Cortex of kidney (tissue), 1 donor: ENCODE measurements around the gene GPX6.
"Not testable (repeated sequence)": the region's sequence is repeated elsewhere in the genome, so short reads cannot be mapped to it uniquely, and the experiment has no call there.

Experiments
- DNase-seq: peaks from one replicate; lab custom pipeline; 2025; lab: John Stamatoyannopoulos, UW

The GPX6 gene

DNA sequence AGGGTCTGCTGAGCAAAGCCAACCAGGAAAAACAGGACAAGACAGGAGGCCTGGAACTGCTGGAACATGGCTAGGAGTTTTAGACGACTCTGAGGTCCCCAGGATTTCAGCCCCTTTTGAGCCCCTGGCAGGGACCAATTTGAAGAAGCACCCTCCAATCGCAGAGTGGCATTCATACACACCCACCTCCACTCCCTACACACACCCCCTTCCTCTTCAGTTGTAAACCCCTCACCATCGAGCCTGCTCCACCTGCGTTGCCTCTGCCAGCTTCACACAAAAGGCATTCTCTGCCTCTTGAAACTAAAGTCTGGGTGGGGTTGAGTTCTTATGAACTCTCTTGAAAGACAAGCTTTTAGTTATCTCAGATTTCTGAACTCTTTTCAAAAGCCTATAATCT lies at the start of gene GPX6:
Gene GPX6 (minus strand): TSS at position 118 of the 400 bp plus-strand sequence. CDS start 50 bp downstream, at position 68.
- DNase-seq: no peak

- no peak for DNase-seq
Measured at GRCh38 chr6:28563430-28564095, 48.0 kb upstream of the GPX6 start.

GRCh38 chr6:28558629-28559028 lies 43.0 kb upstream of the GPX6 start:
- DNase-seq: no peak

DNA sequence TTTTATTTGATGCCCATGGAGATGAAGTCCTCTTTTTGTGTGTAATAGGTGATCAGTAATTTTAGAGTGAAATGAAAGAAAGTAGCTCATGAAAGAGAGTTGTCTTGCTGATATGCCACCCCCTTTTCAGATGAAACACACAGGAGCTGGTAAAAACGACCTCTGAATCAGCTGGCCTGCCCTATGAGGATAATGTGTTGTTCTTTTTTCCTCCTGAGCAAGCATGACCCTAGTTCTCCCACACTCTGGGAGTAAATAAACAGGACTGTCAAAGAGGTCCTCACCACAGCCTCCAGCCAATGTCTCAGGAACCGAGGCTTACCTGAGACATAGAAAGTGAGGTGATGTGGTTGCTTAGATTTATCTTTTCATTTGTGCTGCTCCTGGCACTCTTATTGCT lies 39.5 kb upstream of the GPX6 start:
- DNase-seq: no peak

- DNase-seq: no peak
Measured at GRCh38 chr6:28553986-28554881, 38.6 kb upstream of the GPX6 start.

DNA sequence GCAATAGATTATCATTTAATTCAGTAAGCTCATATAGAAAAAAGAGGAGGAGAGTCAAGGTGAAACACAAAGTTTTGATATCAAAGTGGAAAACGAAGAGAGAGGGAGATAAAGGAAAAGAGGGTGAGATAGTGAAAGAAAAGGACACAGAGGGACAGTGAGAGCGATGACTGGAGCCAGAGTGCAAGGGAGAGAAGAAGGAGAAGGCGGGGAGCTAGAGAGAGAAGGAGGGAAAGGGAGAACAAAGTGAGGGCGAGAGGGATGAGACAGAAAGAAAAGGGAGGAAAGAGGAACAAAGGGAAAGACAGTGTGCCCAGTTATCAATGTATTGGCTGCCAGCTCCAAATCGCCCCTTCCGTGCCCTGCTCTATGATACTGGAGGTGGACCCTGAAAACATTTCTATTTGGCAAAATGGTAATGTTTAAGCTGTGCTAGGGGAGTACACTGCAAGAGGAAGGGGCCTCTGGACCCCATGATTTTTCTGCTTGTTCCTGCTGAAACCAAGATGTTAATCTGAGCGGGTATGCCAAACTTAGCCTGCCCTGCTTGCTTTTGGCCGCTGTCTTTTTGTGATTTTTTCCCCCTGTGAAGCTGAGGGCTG lies 37.9 kb upstream of the GPX6 start:
- no peak for DNase-seq

- DNase-seq: no peak
Measured at GRCh38 chr6:28551891-28552666, 36.5 kb upstream of the GPX6 start.

GRCh38 chr6:28547003-28547402 lies 31.4 kb upstream of the GPX6 start:
- not testable (repeated sequence) for DNase-seq

DNA sequence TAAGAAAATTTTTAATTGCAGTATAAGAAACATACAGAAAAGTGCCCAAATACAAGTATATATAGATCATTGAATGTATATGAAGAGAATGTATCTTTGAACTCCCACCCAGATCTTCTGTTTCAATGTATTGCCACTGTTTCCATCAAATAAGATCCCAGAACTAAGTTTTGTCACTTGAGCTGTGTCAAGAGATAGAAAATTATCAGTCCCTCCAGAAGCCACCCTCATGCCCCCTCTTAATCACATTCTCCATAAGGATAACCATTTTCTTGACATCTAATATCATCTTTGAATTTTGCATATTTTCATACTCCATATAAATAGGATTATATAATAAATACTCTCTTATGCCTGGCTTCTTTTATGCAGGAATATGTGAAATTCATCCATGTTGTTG lies 30.4 kb upstream of the GPX6 start:
- no peak for DNase-seq

- DNase-seq: no peak
Measured at GRCh38 chr6:28543651-28544610, 28.3 kb upstream of the GPX6 start.

GRCh38 chr6:28542440-28543296 lies 27.1 kb upstream of the GPX6 start:
- no peak for DNase-seq

GRCh38 chr6:28541996-28542395 lies 26.4 kb upstream of the GPX6 start:
- DNase-seq: no peak

- DNase-seq: no peak
Measured at GRCh38 chr6:28537509-28538140, 22.0 kb upstream of the GPX6 start.

DNA sequence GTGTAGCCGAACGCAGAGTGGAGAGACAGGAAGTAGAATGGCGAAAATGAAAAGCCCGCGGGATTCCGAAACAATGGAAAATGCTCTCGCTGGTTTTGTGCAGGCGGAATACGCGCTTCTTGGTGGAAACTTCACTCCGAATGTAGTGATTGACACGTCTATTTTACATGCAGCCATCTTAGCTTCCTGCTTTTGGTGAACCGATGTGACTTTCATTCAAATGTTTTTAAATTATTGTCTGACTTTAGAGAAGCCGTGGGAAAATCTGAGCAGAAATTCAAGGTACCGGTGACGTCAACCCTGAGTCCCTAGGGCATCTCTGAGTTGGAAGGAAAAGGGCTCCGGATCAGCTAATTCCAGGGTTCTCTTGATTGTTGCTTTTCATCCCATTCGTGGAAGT lies 21.5 kb upstream of the GPX6 start:
- DNase-seq: no peak

GRCh38 chr6:28534875-28535274 lies 19.3 kb upstream of the GPX6 start:
- DNase-seq: no peak

DNA sequence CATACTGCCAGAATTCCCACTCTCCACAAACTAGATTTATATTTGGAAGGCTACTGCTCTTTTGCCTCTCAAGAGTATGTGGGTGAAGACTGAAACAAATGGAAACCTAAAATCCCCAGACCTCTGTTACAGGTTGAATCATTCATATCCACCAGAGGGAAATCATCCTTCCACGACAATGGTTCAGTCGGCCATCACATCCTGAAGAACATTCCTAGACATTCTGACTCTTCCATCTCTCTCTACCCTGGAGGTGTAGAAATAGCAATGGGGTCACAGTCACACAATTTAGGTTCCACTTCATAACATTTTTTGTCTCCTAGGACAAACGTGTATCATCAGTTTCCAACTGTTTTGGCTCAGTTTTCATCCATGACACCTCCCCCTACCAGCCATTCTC lies 18.7 kb upstream of the GPX6 start:
- DNase-seq: no peak

DNA sequence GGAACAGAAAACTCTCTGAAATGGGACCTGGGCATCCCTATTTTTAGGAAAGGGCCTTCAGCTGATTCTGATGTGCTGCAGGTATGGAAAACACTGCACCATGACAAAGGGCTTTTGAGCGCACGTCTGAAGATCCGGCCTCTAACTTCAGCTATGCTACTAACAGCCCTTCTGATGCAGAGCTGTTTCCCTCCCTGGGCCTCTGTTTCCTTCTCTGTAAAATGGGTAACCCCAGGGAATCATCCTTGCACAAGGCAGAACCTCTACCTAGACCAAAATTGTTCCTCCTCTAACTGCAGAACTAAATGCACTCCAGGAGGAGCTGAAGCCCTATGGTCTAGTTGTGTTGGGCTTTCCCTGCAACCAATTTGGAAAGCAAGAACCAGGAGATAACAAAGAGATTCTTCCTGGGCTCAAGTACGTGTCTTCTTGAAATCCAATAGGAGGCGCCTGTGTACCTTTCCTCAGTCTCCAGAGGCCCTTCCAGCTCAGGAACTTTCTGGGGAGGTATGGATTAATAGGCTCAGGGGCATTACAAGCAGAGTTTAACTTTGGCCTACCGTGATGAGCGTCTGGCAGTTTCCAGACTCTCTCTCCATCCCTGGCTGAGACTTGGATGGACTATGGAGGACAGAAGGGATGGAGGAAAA lies 16.0 kb upstream of the GPX6 start:
- no peak for DNase-seq

- DNase-seq: no peak
Measured at GRCh38 chr6:28530777-28531176, 15.2 kb upstream of the GPX6 start.

DNA sequence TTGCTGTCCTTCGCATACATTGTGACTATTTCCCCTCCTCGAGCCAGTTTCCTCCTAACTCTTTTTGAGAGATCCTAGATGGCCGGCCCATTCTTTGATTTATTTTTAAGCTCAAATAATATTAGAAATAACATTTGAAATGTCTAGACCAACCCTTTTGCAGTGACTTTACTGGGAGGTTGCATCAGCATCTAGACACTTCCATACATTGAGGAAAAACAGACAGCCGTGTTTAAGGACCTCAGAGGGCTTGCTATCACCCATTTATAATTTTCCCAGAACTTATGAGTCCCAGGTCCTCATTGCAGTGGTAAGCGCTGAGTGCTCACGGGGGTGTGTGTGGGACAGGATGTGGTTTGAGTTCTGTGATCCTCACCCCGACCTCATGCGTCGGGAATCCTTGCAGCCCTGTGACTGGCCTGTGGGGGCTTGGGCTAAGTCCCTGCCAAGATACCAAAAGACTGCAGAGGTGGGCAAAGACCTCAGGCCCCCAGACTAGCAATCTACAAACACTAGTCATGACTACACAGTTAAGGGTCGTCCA lies 10.0 kb upstream of the GPX6 start, which contains the start of gene GPX5:
Gene GPX5 (plus strand): TSS at position 386 of the 544 bp plus-strand sequence. CDS start 133 bp downstream, at position 519.
- DNase-seq: no peak
